CD4-positive, alpha-beta memory T cell (primary cell): ENCODE measurements around the gene ACSF2. TPM values are rescaled to one million over a fixed set of nuclear protein-coding genes. Genes with fewer than 3 reads are reported as not detected.

ENCODE experiments used
- CTCF ChIA-PET: fragments of 350-600 bp; sonication (Branson Sonifier 250); formaldehyde crosslinking; loops from one replicate; lab custom pipeline; 2021; ENCODE audit warnings: inconsistent platforms; ENCODE audit not compliant: partially characterized antibody; lab: Charles Lee
- POLR2A ChIA-PET: fragments of 350-600 bp; sonication (Branson Sonifier 250); formaldehyde crosslinking; loops from one replicate; lab custom pipeline; 2021; ENCODE audit not compliant: partially characterized antibody; lab: Charles Lee
- DNase-seq, 5 donors: peaks; one replicate each; pipeline versions ENCODE4 v3.0.0 to v3.0.0-alpha.2; 2020 to 2022; ENCODE audit warnings: mixed read lengths in 1 of 5
- H3K27ac ChIP-seq: one replicate; pipeline ENCODE4 v1.7.0; 2013; ENCODE audit warnings: low read depth, low read length
- H3K27me3 ChIP-seq: 2 replicates; pipeline ENCODE4 v1.7.0; 2013; ENCODE audit warnings: mild to moderate bottlenecking, low read length, moderate library complexity; ENCODE audit not compliant: insufficient read depth
- H3K36me3 ChIP-seq: 2 replicates; pipeline ENCODE4 v1.7.0; 2013; ENCODE audit warnings: mild to moderate bottlenecking, low read length, moderate library complexity; ENCODE audit not compliant: insufficient read depth
- H3K4me1 ChIP-seq: 2 replicates; pipeline ENCODE4 v1.7.0; 2013; ENCODE audit warnings: mild to moderate bottlenecking, low read length, moderate library complexity; ENCODE audit not compliant: insufficient read depth
- H3K4me3 ChIP-seq, 2 donors: one replicate each; pipeline ENCODE4 v1.7.0; 2013; ENCODE audit warnings: low read length in 2 of 2, mild to moderate bottlenecking in 1 of 2
- H3K9me3 ChIP-seq, 2 donors: one replicate each; pipeline ENCODE4 v1.7.0; 2013; ENCODE audit warnings: low read length in 2 of 2, control low read depth in 1 of 2; ENCODE audit not compliant: control insufficient read depth in 1 of 2
- H3K27ac Mint-ChIP-seq, 7 donors: one replicate each; pipeline ENCODE4 v1.8.0; 2020 to 2021; ENCODE audit warnings: mixed read lengths in 7 of 7, mild to moderate bottlenecking in 6 of 7, inconsistent platforms in 3 of 7, moderate library complexity in 3 of 7
- H3K27me3 Mint-ChIP-seq, 2 donors: one replicate each; pipeline ENCODE4 v1.8.0; 2020 to 2021; ENCODE audit warnings: mixed read lengths in 2 of 2
- H3K36me3 Mint-ChIP-seq, 2 donors: one replicate each; pipeline ENCODE4 v1.8.0; 2020 to 2021; ENCODE audit warnings: mixed read lengths in 2 of 2, inconsistent platforms in 1 of 2, mild to moderate bottlenecking in 1 of 2
- H3K4me1 Mint-ChIP-seq, 4 donors: one replicate each; pipeline ENCODE4 v1.8.0; 2020 to 2021; ENCODE audit warnings: mixed read lengths in 4 of 4, mild to moderate bottlenecking in 1 of 4
- H3K4me3 Mint-ChIP-seq, 8 donors: one replicate each; pipeline ENCODE4 v1.8.0; 2020 to 2021; ENCODE audit warnings: mixed read lengths in 8 of 8, mild to moderate bottlenecking in 7 of 8, moderate library complexity in 6 of 8, inconsistent platforms in 3 of 8
- H3K9me3 Mint-ChIP-seq, 8 donors: one replicate each; pipeline ENCODE4 v1.8.0; 2020 to 2021; ENCODE audit warnings: mixed read lengths in 8 of 8, mild to moderate bottlenecking in 5 of 8, inconsistent platforms in 3 of 8, moderate library complexity in 1 of 8
- intact Hi-C: fragments of 100-400 bp; cut with micrococcal nuclease; formaldehyde crosslinking; loops from one replicate; pipeline ENCODE4 v1.15.1; 2023
- polyA plus RNA-seq, 2 donors: library from polyadenylated mRNA; unstranded; fragments of 300-500 nt; fragmentation: Illumina TruSeq; gene quantifications; one replicate each; pipeline ENCODE4 v1.2.3, GENCODE V29; 2021
- total RNA-seq, 2 experiments: library from RNA; stranded (reverse); gene quantifications; one replicate each; pipeline ENCODE4 v1.2.3, GENCODE V29; 2021

Gene ACSF2
- total and polyA plus RNA-seq, 4 experiments from 2014 or later = 1.7 to 24.8 (median 11.6) TPM

DNA sequence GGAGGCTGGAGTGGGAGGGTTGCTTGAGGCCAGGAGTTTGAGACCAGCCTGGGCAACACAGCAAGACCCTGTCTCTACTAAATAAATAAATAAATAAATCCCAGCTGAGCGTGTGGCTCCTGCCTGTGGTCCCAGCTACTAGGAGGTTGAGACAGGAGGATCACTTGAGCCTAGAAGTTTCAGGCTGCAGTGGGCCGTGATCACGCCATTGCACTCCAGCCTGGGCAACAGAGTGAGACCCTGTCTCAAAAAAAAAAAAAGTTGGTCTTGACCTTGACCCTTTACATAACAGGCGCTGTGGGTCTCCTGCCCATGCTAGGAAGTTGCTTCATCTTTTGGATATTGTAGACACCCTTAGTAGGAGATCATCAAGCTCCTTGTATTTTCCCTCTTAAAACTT is 11.4 kb downstream of the ACSF2 start:
- Mint-ChIP-seq H3K36me3 (peaks cover 1 to 3% of the 10 kb centered on the region in 2 donors), H3K4me3 (no peak overlapping the region), H3K27me3 (no peaks in the 10 kb centered on the region), H3K4me1 (peaks cover 0 to 1% (median under 1%) of the 10 kb centered on the region in 4 donors), H3K9me3 (no peaks in the 10 kb centered on the region), H3K27ac (no peak overlapping the region)
- H3K36me3 ChIP-seq = no peaks in the 10 kb centered on the region
- no peaks in the 10 kb centered on the region for H3K4me1 ChIP-seq
- no peak overlapping the region for H3K27ac ChIP-seq
- intact Hi-C loops = no loop called here
- no peak overlapping the region for H3K4me3 ChIP-seq
- no peaks in the 10 kb centered on the region for H3K9me3 ChIP-seq
- H3K27me3 ChIP-seq = no peaks in the 10 kb centered on the region
- DNase-seq = no peak
- ChIA-PET POLR2A (no interaction called here), CTCF (interaction anchor here (0.8 to 1.0 kb wide), 2 partner anchors 40 to 75 kb away, joined by 3 to 4 read pairs; partner anchors contain the start of gene LRRC59)

DNA sequence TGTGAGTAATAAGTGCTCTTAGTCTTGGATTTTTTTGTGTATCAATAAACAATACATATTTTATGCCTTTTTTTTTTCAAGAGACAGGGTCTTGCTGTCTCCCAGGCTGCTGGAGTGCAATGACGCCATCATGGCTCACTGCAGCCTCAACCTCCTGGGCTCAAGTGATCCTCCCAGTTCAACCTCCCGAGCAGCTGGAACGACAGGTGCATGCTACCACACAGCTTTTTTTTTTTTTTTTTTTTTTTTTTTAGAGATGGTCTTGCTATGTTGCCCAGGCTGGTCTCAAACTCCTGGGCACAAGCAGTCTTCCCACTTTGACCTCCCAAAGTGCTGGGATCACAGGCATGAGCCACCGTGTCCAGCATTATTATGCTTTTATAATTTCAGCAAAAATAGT is 13.0 kb downstream of the ACSF2 start:
- no peaks in the 10 kb centered on the region for H3K27me3 Mint-ChIP-seq
- no peak for DNase-seq
- Histone ChIP-seq H3K9me3 (no peaks in the 10 kb centered on the region), H3K4me1 (no peaks in the 10 kb centered on the region), H3K27me3 (no peaks in the 10 kb centered on the region), H3K27ac (no peak overlapping the region), H3K4me3 (no peak overlapping the region), H3K36me3 (no peaks in the 10 kb centered on the region)
- intact Hi-C loops = no loop called here
- H3K27ac Mint-ChIP-seq = no peak overlapping the region
- POLR2A ChIA-PET = no interaction called here
- H3K9me3 Mint-ChIP-seq = no peaks in the 10 kb centered on the region
- CTCF ChIA-PET = no interaction called here
- H3K4me1 Mint-ChIP-seq = peaks cover 0 to 1% (median under 1%) of the 10 kb centered on the region in 4 donors
- H3K4me3 Mint-ChIP-seq = no peak overlapping the region
- H3K36me3 Mint-ChIP-seq = peaks cover 1 to 3% of the 10 kb centered on the region in 2 donors

DNA sequence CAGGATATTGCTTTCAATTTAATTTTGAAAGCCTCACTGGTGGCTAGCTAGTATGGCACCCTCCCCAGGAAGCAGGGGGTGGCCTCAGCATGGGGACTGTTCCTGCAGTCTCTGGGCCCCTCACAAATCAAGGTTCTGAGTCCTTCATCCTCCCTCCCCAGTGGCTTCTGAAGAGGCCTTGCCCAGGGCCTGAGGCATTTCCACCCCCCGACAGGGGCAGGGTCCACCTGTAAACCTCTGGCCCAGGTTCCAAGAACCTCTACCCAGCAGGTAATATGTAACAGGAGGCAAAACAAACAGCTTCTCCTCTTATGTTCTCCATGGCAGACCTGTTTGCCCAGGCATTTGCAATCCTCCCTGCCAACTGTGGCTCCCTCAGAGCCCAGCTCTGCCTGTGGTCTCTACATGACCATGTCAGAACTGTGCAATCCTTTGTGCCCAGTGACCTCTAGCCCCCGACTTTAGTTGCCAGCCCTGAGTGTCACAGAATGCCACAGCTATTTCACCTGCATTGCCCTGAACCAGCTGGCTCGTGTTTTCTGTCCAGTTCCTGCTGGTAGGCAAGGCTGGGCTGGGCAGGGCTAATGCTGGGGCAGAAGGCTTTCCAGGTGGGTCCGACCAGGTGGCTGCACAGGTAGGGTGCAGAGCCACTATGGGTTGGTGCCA is 14.3 kb downstream of the ACSF2 start:
- intact Hi-C loops = no loop called here

DNA sequence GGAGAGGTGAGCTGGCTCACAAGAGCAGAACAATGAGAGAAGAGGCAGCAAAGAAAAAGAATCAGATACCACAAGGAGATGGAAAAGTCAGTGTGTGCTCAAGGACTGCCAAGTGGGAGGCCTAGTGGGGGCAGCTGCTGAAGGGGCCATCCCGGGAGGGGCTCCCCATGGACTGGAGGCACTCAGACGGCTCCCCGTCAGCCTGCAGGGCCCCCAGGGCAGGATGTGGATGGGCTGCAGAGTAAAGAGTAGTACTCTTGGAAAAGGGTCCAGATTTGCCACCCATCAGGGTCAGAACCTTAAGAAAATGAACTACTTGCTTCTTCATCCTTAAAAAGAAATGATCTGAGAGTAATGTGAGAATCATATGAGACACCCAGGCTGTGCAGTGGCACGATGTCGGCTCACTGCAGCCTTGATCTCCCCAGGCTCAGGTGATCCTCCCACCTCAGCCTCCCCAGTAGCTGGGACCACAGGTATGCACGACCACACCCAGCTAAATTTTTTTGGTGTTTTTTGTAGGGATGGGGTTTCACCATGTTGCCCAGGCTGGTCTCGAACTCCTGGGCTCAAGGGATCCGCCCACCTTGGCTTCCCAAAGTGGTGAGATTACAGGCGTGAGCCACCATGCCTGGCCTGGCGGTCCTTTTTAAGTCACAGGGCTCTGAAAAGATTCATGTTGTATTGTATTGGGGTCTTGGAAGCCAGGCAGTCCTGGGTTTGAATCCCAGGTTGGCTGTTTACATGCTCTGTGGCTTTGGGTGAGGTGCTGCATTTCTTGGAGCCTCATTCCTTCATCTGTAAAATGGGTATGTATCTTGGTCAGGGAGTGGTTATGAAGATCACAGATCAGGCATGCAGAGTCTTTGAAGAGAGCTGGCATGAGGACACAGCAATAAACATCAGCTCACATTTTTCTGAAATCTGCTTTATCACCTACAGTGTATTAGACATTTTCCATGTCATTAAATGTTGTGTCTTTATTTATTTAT is 15.1 kb downstream of the ACSF2 start:
- H3K4me3 Mint-ChIP-seq = no peak overlapping the region
- no peak for DNase-seq
- no peaks in the 10 kb centered on the region for H3K27me3 Mint-ChIP-seq
- Histone ChIP-seq H3K27me3 (no peaks in the 10 kb centered on the region), H3K4me3 (no peak overlapping the region), H3K36me3 (no peaks in the 10 kb centered on the region), H3K27ac (no peak overlapping the region), H3K9me3 (no peaks in the 10 kb centered on the region), H3K4me1 (no peaks in the 10 kb centered on the region)
- H3K27ac Mint-ChIP-seq = no peak overlapping the region
- intact Hi-C loops = no loop called here
- POLR2A ChIA-PET = interaction anchor here (0.6 kb wide), 1 partner anchor 14 kb away, joined by 3 read pairs; no protein-coding TSS in a partner anchor
- no peaks in the 10 kb centered on the region for H3K9me3 Mint-ChIP-seq
- H3K4me1 Mint-ChIP-seq = no peaks in the 10 kb centered on the region
- CTCF ChIA-PET = no interaction called here
- peaks cover 1 to 3% of the 10 kb centered on the region in 2 donors for H3K36me3 Mint-ChIP-seq

More for the DNA sequence above, 14.3 kb downstream of the ACSF2 start:
- no peak for DNase-seq
- no peak overlapping the region for H3K27ac ChIP-seq
- Mint-ChIP-seq H3K27me3 (no peaks in the 10 kb centered on the region), H3K9me3 (no peaks in the 10 kb centered on the region), H3K4me3 (no peak overlapping the region), H3K4me1 (no peaks in the 10 kb centered on the region), H3K27ac (no peak overlapping the region), H3K36me3 (peaks cover 1 to 3% of the 10 kb centered on the region in 2 donors)
- CTCF ChIA-PET = no interaction called here
- no peaks in the 10 kb centered on the region for H3K27me3 ChIP-seq
- H3K4me3 ChIP-seq = no peak overlapping the region
- no peaks in the 10 kb centered on the region for H3K9me3 ChIP-seq
- H3K36me3 ChIP-seq = no peaks in the 10 kb centered on the region
- POLR2A ChIA-PET = interaction anchor here (0.6 kb wide), 1 partner anchor 14 kb away, joined by 3 read pairs; no protein-coding TSS in a partner anchor
- H3K4me1 ChIP-seq = no peaks in the 10 kb centered on the region

DNA sequence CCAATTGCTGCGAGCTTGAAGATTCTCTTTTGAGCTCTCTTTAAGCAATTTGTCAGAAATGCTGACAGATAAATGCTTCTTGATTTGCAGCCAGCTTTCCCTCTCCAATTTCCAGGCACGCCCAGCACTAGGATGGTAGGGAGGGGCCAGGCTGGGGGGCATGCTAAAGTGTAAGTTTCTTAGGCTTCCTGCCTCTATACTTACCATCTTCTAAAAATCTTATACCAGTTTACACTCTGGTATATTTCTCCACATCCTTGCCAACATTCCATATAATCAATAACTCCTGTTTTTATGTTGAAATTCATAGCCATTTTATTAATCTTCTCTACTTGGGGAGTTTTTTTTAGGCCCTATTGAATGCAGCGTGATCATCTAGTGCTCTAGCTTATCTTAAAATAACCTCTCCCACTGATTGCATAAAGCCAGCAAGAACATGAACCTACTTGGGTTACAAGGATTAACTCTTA is 17.5 kb downstream of the ACSF2 start:
- Mint-ChIP-seq H3K4me1 (peaks cover 0 to 3% (median 0%) of the 10 kb centered on the region in 4 donors), H3K36me3 (peaks cover 0 to 1% of the 10 kb centered on the region in 2 donors), H3K9me3 (no peaks in the 10 kb centered on the region), H3K27me3 (no peaks in the 10 kb centered on the region), H3K27ac (no peak overlapping the region), H3K4me3 (no peak overlapping the region)
- H3K4me3 ChIP-seq = no peak overlapping the region
- H3K9me3 ChIP-seq = no peaks in the 10 kb centered on the region
- ChIA-PET CTCF (no interaction called here), POLR2A (no interaction called here)
- no peak overlapping the region for H3K27ac ChIP-seq
- no peaks in the 10 kb centered on the region for H3K36me3 ChIP-seq
- no peaks in the 10 kb centered on the region for H3K4me1 ChIP-seq
- H3K27me3 ChIP-seq = no peaks in the 10 kb centered on the region
- DNase-seq = no peak
- intact Hi-C loops = no loop called here

DNA sequence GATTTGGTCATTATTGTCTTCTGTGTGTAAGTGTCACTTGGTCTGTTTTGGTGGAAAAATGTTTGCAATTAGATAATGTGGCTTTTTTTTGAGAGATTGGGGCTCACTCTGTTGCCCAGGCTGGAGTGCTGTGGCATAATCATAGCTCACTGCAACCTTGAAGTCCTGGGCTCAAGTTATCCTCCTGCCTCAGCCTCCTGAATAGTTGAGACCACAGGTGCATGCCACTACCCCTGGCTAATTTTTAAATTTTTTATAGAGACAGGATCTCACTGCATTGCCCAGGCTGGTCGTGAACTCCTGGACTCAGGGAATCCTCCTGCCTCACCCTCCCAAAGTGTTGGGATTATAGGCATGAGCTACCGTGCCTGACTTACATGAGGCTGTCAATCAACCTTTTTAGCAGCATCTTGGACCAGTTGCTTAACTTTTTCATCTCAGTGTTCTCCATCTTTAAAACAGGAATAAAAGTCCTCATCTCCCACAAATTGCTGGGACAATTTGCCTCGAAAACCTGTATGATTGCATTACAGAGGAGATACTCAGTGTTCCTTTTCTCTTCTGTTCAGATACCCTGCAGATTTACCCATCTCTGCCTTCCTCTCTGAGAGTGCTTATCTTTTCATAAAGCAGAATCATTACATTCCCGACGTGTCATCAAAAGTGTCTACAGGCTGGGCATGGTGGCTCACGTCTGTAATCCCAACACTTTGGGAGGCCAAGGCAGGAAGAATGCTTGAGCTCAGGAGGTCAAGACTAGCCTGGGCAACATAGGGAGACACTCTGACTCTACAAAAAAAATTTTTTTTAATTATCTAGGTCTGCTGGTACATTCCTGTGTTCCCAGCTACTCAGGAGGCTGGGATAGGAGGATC is 19.1 kb downstream of the ACSF2 start:
- peak overlapping the region in 1 of 7 donors; percentile 58 for H3K27ac Mint-ChIP-seq
- Histone ChIP-seq H3K27me3 (no peaks in the 10 kb centered on the region), H3K9me3 (no peaks in the 10 kb centered on the region), H3K4me1 (no peaks in the 10 kb centered on the region), H3K4me3 (no peak overlapping the region), H3K27ac (no peak overlapping the region), H3K36me3 (no peaks in the 10 kb centered on the region)
- DNase-seq = no peak
- H3K36me3 Mint-ChIP-seq = peaks cover 0 to 1% of the 10 kb centered on the region in 2 donors
- POLR2A ChIA-PET = no interaction called here
- H3K4me3 Mint-ChIP-seq = no peak overlapping the region
- H3K9me3 Mint-ChIP-seq = no peaks in the 10 kb centered on the region
- CTCF ChIA-PET = interaction anchor here (0.6 kb wide), 1 partner anchor 615 kb away, joined by 5 read pairs; no protein-coding TSS in a partner anchor
- H3K27me3 Mint-ChIP-seq = no peaks in the 10 kb centered on the region
- intact Hi-C loops = no loop called here
- H3K4me1 Mint-ChIP-seq = peaks cover 0 to 3% (median 0%) of the 10 kb centered on the region in 4 donors
